Measurements from ENCODE around the gene C6orf136.
"Not testable (repeated sequence)": the region's sequence is repeated elsewhere in the genome, so short reads cannot be mapped to it uniquely, and the experiment has no call there.

Gene C6orf136

DNA sequence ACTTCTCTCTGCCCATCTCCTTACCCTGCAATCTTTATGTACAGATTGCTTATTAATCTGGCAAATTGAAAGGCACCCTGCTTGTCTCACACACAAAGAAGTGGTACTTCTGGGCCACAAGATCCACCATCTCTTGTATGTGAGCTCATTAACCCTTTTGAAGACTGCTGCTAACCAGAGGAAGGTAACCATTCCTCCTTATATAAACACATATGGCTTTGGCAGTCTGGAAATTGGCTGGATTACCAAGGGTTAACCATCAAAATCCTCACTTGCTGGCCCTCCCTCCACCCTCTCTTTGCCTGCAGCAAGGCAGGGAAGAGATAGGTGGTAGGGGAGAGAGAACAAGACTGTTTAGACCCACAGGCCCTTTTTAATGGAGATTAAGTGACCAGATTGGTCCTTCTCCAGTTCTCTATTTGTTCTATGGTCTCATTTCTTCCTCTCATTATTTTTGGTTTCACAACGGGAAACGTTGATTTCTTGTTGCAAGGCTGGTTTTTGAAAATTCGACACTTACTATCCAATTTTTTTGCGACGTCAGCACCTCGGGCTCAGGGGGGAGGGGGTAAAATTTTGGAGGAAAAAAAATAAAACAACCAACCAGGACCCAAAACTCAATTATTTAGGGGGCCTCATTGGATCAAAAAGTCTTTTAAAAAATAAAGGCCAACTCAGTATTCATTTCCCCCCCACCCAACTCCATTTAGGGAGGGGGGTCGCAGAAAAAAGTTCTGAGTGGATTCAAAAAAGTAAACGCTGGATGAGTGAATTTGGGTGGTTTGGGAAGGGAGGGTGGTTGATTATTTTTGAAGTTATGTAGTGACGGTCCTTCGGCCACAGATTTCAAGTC, 30.7 kb upstream of the C6orf136 start:
- peak; percentile 88 for DNase-seq

DNA sequence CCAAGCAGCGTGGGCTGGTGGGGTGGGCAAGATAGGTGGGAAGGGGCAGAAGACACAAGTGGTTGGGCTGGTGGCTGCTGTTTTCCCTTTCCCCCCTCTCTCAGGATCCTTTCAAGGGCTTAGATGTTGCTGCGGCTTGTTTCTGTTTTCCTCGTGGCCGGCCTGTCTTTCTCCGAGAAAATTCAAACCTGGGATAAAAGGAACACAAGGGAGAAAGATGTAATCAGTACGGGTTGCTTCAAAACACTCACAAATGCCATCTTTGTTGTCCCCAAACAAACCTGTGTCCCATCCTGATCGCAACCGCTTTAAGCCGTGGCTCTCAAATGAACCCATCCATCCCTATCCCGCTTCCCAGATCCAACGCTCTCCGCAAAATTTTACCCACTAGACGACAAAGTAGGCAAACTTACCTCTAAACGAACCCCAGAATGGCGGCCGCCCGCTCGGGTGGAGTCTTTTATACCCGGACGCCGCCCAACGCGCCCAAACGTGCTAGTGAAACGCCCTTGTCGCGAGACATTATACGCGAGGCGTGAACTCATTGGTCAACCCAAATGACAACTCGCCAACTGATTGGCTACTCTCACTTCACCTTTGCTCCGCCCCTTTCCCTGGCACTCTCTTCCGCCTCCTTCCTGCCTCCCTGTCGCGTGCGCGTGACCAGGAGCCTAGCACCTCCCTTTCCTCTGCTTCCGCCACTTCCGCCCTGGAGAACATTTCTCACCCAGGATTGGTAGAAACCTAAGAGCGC, 29.9 kb upstream of the C6orf136 start, which contains the start of gene PPP1R10:
Gene PPP1R10 (minus strand): TSS at position 433 of the 754 bp plus-strand sequence. CDS start 7,299 bp downstream, outside the sequence.
- peak; percentile 100 for DNase-seq

DNA sequence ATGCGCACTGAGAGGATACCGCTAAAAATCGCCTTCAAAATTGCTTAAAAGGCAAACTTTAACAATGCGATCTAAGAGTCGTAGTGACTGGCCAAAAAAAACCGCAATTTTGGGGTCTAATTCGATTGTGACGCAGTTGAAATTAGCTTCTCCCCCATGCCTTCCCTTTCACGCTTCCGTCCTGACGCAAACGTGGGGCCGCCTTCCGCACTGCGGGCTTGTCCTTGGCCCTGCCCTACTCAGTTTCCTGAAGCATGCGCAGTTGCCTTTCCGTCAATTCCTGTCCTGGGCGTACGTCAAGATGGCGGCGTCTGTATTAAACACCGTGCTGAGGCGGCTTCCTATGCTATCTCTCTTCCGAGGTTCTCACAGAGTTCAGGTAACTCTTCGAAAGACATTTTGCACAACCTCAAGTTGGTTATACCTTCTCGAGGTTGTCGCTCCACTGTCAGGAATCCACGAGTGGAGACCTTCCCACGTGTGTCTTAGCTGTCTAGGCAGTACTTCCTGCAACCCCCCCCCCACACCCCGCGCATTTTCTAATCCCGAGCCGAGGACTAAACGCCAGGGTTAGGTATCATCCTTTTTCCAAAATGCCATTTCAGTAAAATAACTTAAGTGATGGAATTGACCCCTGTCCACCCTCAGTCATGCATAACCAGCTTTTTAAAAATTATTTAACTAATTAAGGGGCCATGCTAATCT, 29.2 kb upstream of the C6orf136 start, which contains the start of gene MRPS18B:
Gene MRPS18B (plus strand): TSS at position 276 of the 705 bp plus-strand sequence. CDS start 26 bp downstream, at position 302.
- DNase-seq: peak; percentile 98

DNA sequence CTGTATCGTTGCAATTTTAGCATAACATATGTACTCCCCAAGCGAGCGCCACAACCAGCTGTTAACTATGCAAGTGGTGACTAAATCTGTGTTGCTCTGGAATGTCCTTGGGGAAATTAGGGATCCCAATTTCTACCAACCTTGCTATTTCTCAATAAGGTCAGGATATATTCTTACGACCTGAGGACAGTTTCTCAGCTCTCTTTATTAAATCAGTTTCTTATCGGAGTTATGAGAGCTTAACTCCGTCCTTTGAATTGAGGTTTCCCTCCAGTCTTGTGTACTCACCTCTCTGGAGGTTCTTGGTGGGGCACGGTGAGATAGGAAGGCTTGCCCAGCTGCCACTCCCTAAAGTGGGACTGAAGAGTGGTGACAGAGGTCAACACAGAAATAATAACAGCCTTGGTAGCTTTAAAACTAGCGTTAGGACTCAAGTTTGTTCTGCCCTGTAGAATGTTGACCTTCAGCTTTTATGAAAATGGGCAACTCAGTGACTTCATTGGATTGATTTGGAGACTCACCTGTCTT, 28.6 kb upstream of the C6orf136 start:
- peak; percentile 61 for DNase-seq

DNA sequence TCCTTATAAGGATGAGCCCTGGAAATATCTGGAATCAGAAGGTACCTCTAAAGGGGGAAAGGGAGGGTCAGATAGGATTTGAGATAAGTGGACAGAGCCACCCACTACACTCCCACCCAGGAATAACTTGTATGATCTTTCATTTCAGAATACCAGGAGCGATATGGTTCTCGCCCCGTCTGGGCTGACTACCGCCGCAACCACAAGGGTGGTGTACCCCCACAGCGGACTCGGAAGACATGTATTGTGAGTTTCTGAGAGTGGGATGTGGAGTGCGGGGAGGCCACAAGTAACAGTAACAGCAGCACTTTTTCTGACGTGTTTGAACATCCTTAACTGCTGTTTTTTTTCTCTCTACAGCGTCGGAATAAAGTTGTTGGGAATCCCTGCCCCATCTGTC, 27.4 kb upstream of the C6orf136 start:
- DNase-seq: no peak

DNA sequence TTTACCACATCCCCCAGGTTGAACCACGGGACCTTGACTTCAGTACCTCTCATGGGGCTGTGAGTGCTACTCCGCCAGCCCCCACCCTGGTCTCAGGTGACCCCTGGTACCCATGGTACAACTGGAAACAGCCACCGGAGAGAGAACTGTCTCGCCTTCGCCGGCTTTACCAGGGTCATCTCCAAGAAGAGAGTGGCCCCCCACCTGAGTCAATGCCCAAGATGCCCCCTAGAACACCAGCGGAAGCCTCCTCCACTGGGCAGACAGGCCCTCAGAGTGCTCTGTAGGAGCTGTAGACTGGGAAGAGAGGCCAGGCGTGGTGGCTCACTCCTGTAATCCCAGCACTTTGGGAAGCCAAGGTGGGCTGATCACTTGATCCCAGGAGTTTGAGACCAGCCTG, 21.4 kb upstream of the C6orf136 start:
- DNase-seq: no peak

DNA sequence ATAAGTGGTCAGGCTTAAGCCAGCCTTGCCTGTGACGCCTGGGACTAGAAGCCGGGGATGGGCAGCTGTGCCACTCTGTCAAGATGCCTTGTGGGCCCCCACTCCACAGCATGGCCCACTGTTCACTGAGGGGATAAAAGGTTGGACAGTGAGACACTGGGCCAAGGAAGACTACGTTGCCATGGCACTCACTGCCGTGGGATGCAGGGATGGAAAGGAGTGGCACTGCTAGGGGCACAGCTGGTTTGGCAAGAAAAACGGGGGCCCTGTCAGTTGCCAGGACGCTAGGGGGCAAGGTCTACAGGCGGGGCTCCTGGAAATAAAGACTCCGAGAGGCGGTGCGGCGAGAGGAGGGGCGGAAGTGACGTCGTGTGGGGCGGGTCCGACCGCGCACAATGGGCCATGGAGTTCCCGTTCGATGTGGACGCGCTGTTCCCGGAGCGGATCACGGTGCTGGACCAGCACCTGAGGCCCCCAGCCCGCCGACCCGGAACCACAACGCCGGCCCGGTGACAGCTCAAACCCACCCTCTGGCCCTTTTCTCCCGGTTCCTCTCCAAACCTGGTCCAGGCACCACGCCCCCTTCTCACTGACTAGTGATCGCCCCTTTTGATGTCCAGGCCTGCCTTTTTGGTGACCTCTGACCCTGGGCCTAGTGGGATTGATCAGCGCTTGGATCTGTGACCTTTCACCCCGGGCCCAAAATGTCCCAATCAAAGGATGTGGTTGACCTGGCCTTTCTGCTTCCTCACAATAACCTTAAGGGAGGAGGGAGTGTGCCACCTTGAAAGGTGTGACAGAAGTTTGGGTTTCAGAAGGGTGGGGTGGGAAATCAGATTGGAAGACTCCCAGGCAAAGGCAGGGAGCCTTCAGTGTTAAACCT, 20.2 kb upstream of the C6orf136 start, which contains the start of gene ATAT1:
Gene ATAT1 (plus strand): TSS at position 391 of the 883 bp plus-strand sequence.
- peak; percentile 90 for DNase-seq

DNA sequence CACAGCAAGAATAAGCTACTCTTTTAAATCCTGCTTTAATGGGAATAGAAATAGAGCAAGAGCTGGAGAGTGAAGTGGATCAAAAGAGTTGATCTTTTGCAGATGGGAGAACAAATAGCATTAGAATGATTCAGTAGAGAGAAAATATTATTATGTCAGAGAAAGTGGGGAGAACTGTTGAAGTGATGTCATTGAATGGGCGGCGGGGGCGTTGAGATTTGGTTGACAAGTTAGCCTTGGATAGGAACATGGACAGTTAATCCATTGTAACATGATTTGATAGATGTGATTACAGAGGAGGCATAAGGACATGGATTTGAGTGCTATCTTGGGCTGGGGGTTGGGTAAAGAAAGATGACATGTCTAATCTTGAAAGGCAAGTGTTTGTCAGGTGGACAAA, 11.1 kb upstream of the C6orf136 start:
- DNase-seq: no peak

DNA sequence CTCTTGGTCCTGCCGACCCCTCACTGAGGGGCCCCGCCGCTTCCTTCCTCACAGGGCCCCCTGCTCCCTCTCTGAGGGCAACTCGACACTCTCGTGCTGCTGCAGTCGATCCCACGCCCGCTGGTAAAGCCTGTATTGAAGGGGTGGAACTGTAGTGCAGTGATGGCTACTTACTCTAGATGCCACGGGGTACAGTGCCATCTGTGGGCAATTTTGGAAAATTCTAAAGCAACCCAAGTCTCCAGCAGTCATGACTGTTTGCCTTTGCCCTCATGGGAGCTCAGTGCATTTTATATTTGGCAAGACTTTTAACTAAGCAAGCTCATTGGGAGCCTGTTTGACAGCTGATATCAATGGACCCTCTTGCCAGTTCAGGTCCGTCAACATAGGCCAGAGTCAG, 6.5 kb upstream of the C6orf136 start:
- no peak for DNase-seq

DNA sequence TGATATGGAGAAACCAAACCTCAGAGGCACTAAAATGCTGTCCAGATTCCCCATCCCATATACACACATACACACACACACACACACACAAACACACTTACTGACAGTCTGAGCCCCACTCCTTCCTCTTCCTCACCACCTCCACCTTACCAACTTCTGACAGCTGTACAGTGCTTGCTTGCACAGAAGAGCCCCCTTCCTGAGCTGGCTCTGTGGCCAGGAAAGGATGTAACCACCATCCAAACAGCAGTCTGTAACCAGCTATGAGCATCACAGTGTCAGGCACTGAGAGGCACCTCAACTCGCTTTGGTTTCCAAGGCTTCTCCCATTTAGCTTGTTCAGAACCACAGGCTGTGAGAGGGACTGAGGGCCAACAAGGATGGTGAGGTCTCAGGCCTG, 5.9 kb upstream of the C6orf136 start:
- no peak for DNase-seq

DNA sequence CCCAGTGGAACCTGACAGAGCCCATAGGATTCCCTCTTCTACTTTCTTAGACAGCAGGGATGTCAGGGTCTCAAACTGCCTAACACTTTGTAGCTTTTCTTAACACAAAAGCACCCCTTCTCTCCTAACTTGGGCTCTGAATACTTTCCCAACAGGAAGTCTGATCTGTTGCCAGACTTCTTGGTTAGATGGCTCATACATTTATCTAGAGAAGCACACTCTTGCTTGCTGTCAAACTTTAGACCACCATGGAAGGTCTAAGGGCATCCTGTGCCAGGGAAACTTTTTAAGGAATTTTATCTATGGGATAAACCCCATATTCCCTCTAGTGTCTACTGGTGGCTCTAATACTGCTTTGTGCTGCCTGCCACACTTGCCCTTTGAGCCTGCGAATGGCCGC, 3.3 kb upstream of the C6orf136 start:
- DNase-seq: no peak

DNA sequence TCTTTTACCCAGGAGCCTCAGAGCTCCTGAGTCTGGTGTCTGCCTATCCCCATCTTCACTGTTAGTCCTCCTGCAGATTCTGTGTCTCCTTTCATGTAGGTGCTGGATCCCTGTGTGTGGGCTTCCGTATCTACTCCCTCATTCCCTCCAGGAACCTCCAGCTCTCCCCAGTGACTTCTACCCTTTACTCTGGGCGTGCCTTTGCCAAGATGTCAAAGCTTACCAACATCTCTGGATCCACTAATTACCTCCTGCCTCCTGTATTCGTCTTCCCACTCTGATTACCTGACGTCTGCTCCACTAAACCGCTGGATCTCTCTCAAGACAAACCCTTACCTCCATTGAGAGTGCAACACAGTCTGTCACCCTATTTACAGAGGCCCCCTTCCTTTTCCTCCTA, 2.2 kb upstream of the C6orf136 start:
- DNase-seq: no peak

DNA sequence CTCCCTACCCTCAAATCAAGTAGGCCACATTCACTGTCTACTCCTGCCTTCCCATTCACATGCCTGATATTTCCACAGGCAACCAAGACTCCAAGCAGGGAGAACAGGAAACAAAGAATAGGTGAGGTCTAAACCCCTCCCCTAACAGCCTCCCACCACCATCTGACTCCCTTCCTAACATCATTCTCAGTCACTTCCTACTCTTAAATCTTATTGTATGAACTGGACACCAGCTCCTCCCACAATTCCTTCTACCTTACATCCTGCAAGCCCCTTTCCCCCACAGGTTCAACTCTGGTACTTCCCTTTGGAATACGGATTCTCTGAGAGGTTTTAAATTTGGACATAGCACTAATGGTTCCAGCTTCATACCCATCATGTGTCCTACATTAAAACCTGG, 944 bp upstream of the C6orf136 start:
- peak; percentile 35 for DNase-seq

DNA sequence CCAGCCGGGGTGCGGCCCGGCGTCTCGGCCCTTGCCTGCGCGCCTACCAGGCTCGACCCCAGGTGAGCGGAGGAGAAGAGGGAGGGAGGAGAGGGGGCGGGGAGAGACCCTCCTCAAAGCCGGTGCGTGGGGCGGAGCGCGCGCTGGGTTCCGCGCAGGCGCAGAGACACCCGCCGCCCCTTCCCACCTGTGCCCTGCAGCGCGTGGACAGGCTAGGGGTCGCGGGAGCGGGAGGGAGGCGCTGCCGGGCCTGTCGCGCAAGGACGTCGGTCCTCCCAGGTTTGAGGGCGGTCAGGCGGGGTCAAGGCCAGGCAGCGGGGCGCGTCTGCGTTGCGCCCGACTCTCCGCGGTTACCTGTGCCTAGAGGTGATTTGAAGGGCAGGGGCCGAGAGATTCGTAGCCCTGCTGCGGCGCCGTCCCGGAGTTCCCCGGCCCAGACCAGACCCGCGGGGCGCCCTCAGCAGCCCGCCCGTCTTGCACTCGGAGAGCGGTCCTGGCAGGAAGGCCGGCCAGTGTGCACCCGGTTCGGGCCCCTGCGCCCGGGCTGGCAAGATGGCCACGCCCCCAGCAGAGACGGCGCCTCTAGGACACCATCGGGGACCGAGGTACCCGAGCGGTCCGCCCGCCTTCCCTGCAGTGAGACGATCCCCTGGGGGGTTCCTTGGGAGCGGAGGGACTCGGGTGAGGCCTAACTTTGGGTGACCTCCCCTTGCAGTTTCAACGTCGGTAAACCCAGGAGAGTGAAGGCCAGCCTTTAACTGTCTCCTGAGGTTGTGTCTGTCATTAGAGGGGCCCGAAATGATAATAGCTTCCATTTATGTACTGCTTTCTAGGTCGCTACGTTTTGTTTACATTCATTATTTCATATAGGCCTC, 546 bp downstream of the C6orf136 start:
- peak; percentile 90 for DNase-seq

DNA sequence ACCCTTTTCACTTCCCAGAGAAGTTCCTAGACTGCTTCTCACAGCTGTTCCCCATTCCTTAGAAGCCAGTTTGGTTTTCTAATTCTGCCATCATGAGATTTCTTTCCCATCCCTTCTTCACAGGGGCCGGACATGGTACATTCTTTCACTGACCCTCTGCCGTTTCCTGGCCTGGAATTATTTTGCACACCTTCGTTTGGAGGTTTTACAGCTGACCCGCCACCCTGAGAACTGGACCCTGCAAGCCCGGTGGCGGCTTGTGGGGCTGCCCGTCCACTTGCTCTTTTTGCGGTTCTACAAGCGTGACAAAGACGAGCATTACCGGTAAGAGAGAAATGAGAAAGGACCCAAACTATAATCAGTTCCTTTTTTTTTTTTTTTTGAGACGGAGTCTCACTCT, 4.2 kb downstream of the C6orf136 start:
- no peak for DNase-seq

DNA sequence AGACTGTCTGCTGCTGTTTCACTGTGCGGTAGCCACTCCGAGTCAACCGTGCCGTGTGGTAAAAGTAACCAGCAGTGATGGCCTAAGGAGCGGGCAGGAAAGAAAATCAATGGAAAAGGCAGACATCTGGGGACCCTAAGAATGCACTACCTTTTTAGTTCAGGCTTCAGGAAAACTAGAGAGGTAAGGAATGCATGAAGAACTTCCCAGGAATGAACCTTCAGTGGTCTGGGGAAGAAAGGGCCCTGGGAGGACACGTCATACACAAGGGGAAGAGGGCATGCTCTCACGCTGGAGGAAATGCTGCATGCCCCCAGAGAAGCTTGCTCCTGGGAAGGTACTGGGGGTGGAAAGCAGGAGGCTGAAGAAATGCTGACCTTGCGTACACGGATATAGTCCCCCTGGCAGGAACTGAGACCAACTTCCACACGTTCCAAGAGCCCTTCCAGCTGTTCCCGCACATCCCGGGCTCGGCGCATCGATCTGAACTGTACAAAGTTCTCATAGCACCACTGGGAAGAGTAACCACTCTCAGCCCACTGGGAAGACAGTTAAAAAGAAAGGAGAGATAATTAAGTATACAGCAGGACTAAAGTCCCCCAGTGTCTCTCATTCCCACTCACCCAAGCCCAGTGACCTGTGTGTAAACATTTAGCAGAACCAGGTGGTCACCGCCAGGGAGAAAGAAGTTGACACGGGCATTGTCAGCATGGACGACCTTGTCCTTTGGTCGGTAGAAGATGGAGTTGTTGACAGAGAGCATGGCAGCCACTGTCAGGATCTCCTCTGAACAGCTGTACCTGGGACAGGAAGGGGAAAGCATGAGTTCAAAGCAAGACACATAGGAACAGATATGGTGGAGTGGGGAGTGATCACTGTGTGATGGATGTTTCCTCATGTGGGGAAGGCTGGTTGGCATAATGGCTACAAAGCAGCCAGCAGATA, 8.1 kb downstream of the C6orf136 start:
- no peak for DNase-seq

DNA sequence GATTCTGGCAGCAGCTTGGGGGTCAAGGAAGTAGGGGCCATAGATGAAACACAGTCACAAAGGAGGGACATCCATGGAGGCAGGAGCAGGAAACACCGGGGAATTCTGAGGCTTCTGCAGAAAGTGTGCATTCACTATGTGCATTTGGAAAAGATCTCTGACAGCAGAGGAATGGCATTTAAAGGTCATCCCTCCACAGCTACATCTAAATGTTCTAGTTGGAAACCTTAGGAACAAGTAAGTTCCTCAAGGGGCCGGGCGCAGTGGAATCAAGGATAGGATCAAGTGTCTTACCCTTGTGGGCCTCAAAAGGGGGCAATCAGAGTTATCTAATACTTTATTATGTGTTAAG, 8.8 kb downstream of the C6orf136 start:
- no peak for DNase-seq

DNA sequence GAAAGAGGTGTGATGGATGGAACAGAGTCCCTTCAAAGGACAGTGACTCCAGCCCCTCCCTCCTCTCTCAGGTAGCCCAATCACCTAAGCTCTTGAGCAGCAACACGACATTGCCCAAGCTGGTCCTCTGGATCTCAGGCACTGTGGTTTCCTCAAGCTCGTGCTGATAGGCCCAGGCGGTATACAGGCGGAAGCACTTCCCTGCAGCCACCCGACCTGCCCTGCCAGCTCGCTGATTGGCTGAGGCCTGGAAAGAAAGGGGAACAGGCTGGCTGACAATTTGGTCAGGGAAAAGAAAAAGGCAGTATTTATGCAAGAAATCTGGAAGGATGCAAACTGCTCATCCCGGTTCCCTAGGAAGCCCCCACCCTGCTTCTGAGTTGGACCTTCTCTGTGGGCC, 9.6 kb downstream of the C6orf136 start:
- no peak for DNase-seq

DNA sequence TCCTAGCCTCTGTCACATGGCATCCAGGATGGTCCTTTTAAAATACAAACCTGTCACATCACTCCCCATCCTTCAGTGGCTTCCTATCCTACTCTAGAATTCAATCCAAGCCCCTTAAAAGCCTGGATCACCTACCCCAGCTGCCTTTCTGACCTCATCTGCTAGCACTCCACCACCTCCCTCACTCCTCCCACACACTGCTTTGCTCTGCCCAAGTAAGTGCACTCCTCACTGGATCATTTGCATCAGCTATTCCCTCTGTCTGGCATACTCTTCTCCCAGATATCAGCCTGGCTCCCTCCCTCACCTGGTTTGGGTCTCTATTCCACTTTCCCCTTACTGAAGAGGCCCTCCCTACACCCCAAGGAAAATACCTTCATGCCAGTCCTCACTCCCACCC, 10.5 kb downstream of the C6orf136 start:
- no peak for DNase-seq

DNA sequence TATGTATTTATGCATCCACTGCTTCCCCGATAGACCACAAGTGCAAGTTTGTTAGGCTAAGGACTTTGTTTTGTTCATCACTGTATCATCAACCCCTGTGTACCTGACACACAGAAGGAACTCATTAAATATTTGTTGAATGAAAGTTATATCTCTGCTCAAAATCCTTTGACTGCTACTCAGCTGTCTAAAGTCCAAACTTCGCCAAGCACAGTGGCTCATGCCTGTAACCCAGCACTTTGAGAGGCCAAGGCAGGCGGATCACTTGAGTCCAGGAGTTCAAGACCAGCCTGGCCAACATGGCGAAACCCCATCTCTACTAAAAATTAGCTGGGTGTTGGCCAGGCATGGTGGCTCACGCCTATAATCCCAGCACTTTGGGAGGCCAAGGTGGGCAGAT, 11.0 kb downstream of the C6orf136 start:
- not testable (repeated sequence) for DNase-seq
